Activated T-cell treated with anti-CD3 and anti-CD28 coated beads, Interleukin-2, amount 50 U/mL, for 24 hours (primary cell): ENCODE measurements around the gene DNAJB5.

Source experiments
- DNase-seq: peaks from one replicate; pipeline ENCODE4 v3.0.0-alpha.2; 2020
- H3K27ac Mint-ChIP-seq: 2 replicates; pipeline ENCODE4 v1.8.0; 2020; ENCODE audit warnings: mild to moderate bottlenecking, mixed read lengths
- H3K27me3 Mint-ChIP-seq: 2 replicates; pipeline ENCODE4 v1.8.0; 2020; ENCODE audit warnings: mixed read lengths
- H3K36me3 Mint-ChIP-seq: 2 replicates; pipeline ENCODE4 v1.8.0; 2020; ENCODE audit warnings: low read depth, mixed read lengths
- H3K4me1 Mint-ChIP-seq: 2 replicates; pipeline ENCODE4 v1.8.0; 2020; ENCODE audit warnings: low read depth, mixed read lengths
- H3K4me3 Mint-ChIP-seq: 2 replicates; pipeline ENCODE4 v1.8.0; 2020; ENCODE audit warnings: mild to moderate bottlenecking, moderate library complexity, mixed read lengths
- H3K9me3 Mint-ChIP-seq: 2 replicates; pipeline ENCODE4 v1.8.0; 2020; ENCODE audit warnings: mixed read lengths

DNAJB5 gene

DNA sequence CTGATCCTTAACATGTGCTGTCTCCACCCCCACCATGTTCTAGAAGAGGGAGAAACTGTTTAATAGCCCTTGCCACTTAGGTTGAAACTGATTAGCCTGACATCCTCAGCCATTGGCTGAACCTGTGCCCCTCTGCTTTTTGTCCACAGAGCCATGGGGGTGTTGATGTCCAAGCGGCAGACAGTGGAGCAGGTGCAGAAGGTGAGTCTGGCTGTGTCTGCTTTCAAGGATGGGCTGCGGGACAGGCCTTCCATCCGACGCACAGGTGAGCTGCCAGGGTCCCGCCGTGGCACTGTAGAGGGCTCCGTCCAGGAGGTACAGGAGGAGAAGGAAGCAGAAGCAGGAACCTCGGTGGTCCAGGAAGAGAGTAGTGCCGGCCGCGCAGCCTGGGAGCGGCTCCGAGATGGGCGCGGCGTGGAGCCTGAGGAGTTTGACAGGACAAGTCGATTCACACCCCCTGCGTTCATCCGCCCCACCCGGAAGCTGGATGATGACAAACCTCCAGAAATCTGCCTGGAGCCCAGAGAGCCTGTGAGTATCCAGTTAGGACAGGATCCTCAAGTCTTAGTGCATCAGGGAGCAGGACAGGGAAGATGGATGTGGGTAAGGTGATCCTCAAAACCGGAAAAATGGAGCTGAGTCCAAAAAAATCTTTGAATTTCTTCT lies 18.3 kb upstream of the DNAJB5 start:
- Mint-ChIP-seq H3K27ac (no peak overlapping the region), H3K9me3 (no peaks in the 10 kb centered on the region), H3K27me3 (peaks cover 22% of the 10 kb centered on the region), H3K36me3 (no peaks in the 10 kb centered on the region), H3K4me3 (no peak overlapping the region), H3K4me1 (no peaks in the 10 kb centered on the region)
- DNase-seq = no peak

DNA sequence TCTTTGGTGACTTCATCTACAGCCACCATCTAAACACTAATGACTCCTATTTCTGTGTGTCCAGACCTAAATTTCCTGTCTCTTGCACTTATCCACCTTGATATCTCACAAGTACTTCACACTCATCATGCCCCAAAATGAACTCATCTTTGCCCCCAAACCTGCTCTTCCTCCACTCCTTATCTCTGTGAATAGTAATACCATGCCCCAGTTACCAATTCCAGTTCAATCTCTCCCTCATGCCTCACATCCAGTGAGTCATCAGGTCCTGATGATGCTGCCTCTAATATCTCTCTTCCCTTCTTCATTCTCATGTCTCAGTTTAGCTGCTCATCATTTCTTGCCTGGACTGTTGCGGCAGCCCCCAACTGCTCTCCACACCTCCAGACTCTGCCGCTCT lies 14.9 kb upstream of the DNAJB5 start:
- H3K27me3 Mint-ChIP-seq = peaks cover 1% of the 10 kb centered on the region
- H3K27ac Mint-ChIP-seq = no peak overlapping the region
- no peaks in the 10 kb centered on the region for H3K9me3 Mint-ChIP-seq
- H3K4me1 Mint-ChIP-seq = no peaks in the 10 kb centered on the region
- H3K4me3 Mint-ChIP-seq = no peak overlapping the region
- H3K36me3 Mint-ChIP-seq = no peaks in the 10 kb centered on the region
- DNase-seq = no peak

DNA sequence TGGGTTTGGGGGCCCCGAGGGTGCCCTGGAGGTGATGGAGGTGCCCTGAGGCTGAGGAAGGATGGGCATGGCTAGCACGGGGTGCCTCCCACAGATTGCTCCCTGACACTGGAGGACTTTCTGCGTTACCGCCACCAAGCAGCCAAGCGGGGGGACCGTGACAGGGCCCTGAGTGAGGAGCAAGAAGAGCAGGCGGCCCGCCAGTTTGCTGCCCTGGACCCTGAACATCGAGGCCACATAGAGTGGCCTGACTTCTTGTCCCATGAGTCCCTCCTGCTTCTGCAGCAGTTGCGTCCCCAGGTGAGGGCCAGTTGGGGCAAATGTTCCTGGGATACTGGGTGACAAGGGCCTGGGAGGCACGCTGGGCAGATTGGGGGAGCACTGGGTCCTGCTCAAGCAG lies 13.1 kb upstream of the DNAJB5 start:
- H3K27me3 Mint-ChIP-seq = no peaks in the 10 kb centered on the region
- H3K27ac Mint-ChIP-seq = no peak overlapping the region
- no peaks in the 10 kb centered on the region for H3K4me1 Mint-ChIP-seq
- H3K4me3 Mint-ChIP-seq = no peak overlapping the region
- no peaks in the 10 kb centered on the region for H3K36me3 Mint-ChIP-seq
- H3K9me3 Mint-ChIP-seq = no peaks in the 10 kb centered on the region
- DNase-seq = no peak

DNA sequence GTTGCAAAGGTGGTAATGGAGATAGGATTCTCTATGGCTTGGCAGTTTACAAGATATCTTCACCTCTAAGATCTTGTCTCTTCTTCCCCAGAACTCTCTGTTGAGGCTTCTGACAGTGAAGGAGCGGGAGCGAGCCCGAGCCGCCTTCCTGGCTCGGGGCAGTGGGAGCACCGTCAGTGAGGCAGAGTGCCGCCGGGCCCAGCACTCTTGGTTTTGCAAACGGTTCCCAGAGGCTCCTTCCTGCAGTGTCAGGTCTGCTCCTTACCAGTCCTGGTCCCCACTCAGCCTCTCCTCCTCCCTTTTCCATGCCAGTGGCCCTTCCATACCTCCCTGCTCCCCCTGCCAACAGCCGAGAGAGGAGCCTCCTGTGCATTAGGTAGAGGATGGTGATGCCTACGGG lies 12.6 kb upstream of the DNAJB5 start:
- H3K9me3 Mint-ChIP-seq = no peaks in the 10 kb centered on the region
- DNase-seq = no peak
- H3K27ac Mint-ChIP-seq = no peak overlapping the region
- H3K4me1 Mint-ChIP-seq = no peaks in the 10 kb centered on the region
- no peak overlapping the region for H3K4me3 Mint-ChIP-seq
- H3K36me3 Mint-ChIP-seq = no peaks in the 10 kb centered on the region
- no peaks in the 10 kb centered on the region for H3K27me3 Mint-ChIP-seq

DNA sequence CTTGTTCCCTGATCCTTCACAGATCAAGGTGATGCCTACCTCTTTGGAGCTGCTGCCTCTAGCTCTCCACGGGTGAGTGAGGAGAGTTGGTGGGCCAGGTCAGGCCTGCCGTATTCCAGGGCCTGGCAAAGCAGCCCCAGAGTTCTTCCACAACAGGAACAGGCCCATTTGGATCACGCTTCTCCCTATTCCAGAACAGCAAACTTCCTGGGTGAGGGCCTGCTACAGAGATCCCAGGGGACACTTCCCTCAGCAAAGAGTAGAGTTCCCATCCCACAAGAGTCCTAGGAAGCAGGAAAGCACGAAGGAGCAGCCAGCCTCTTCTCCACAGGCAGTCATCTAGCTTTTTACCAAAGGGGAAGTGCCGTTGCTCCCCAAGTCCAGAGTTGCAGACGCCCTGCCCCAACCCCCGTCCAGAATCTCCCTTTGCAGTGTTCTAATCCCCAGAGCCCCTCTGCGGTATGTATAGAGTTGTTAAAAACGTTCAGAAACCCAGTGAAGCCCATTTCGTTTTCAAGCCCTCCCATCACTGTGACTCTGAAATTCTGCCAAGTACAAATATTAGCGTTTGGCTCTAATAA lies 9.3 kb upstream of the DNAJB5 start:
- Mint-ChIP-seq H3K4me1 (peaks cover 29% of the 10 kb centered on the region), H3K36me3 (no peaks in the 10 kb centered on the region), H3K9me3 (no peaks in the 10 kb centered on the region), H3K27me3 (no peaks in the 10 kb centered on the region), H3K4me3 (no peak overlapping the region), H3K27ac (no peak overlapping the region)
- DNase-seq = no peak

DNA sequence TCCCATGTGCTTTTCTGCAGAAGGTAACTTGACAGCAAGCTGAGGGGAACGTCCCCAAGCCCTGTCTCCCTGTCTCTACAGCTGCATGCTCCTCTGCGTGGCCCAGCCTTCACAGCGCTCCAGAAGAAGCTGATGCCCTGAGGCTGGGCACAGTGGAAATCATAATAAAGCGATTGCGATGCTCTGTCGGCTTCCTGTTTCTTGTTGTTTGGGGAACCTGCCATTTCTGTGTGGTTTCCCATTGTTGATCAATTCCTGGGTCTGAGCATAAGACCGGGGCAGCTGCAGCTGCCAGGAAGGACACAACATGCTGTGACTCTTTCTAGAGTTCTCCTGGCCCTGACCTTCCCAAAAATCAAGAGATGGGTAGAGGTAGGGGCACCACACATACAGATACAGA lies 7.2 kb upstream of the DNAJB5 start:
- H3K9me3 Mint-ChIP-seq = no peaks in the 10 kb centered on the region
- DNase-seq = no peak
- no peaks in the 10 kb centered on the region for H3K27me3 Mint-ChIP-seq
- peaks cover 47% of the 10 kb centered on the region for H3K4me1 Mint-ChIP-seq
- no peak overlapping the region for H3K4me3 Mint-ChIP-seq
- H3K27ac Mint-ChIP-seq = no peak overlapping the region
- H3K36me3 Mint-ChIP-seq = no peaks in the 10 kb centered on the region

DNA sequence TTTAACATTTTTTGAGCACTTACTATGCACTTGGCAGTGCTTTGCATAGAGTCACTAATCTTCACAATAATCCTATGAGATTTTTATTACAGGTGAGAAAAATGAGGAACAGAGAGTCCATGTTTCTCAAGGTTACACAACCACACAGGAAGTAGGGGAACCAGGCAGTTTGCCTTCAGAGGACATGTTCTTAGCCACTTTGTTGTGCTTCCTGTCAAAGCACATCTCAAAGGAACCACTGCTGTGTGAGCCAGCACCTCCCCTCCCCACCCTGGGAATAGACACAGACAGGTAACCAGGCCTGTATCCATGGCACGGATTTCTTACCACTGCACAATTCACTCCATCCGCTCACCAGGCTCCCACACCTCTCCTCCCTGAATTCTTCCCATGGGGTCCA lies 6.3 kb upstream of the DNAJB5 start:
- Mint-ChIP-seq H3K4me1 (peaks cover 54% of the 10 kb centered on the region), H3K27ac (peak overlapping the region; percentile 17), H3K27me3 (no peaks in the 10 kb centered on the region), H3K4me3 (no peak overlapping the region), H3K9me3 (no peaks in the 10 kb centered on the region), H3K36me3 (no peaks in the 10 kb centered on the region)
- no peak for DNase-seq

DNA sequence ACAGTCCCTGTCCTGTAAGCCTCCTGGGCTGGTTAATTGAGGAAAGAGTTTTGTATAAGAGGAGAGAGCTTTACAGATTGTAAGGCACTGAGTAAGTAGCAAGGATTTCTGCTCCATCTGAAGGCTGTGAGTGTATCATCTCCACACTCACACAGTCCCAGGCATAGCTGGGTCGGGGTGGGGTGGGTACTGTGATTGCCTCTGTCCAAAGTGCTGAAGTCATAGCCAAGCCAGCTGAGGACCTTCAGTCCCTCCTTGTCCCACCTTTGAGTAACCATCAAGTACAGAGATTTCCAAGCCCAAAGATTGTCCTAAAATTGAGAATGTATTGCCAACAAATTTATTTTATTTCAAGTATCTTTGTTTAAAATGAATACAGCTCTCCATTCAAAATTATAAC lies 5.5 kb upstream of the DNAJB5 start:
- H3K36me3 Mint-ChIP-seq = no peaks in the 10 kb centered on the region
- H3K4me1 Mint-ChIP-seq = peaks cover 61% of the 10 kb centered on the region
- H3K9me3 Mint-ChIP-seq = no peaks in the 10 kb centered on the region
- no peaks in the 10 kb centered on the region for H3K27me3 Mint-ChIP-seq
- H3K27ac Mint-ChIP-seq = no peak overlapping the region
- DNase-seq = no peak
- no peak overlapping the region for H3K4me3 Mint-ChIP-seq

DNA sequence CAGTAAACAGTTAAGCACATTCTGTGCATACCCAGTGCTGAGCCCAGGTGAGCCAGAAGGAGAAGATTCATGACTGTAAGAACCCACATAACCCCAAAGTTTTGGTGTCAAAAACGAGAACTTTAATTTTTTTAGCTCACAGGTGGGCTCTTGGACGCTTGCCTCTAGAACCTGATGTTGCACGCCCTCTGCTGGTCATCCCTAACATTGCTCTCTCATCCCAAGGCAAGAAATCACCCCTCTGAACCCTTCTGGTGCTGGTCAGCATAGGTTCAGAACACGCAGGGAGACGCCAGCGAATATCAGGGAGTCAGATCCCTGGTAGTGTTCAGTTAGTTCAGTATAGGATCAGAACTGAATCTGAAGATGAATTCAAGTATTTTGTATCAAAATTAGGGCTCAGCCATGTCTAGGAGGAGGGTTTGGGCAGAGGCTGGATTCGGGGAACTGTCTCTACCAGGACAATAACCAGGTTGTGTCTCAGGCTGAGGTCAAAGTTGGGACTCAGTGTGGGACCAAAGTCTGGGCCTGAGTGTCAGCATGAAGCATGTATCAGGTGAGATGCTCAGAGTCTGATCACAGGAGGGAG lies 4.1 kb upstream of the DNAJB5 start:
- Mint-ChIP-seq H3K27me3 (no peaks in the 10 kb centered on the region), H3K9me3 (no peaks in the 10 kb centered on the region), H3K4me3 (no peak overlapping the region), H3K27ac (peak overlapping the region; percentile 26), H3K36me3 (no peaks in the 10 kb centered on the region), H3K4me1 (peaks cover 69% of the 10 kb centered on the region)
- DNase-seq = peak; percentile 66

DNA sequence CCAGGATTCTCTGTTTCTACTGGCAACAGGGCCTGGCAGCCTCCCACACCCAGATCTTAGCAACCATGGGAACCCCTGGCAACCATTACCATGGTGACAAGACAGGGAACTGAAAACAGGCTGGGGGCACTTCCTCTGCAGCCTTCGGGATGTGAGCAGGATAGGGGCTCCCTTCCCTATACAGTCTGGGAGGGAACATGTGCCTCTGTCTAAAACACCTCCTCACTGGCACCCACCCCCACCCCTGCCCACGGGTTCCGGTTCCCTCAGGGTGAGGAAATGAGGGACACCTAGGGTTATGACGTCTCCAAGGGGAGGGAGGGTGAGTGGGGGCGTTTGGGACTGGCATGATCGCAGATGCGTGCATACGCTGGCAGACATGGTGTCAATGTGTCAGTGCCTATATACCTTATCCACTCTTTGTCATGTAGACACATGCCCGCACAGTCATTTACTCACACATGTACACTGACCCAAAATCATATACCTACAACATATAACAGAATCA lies 3.0 kb upstream of the DNAJB5 start:
- Mint-ChIP-seq H3K27me3 (no peaks in the 10 kb centered on the region), H3K27ac (peak overlapping the region; percentile 34), H3K36me3 (no peaks in the 10 kb centered on the region), H3K4me3 (no peak overlapping the region), H3K9me3 (no peaks in the 10 kb centered on the region), H3K4me1 (peaks cover 78% of the 10 kb centered on the region)
- DNase-seq = peak; percentile 64

DNA sequence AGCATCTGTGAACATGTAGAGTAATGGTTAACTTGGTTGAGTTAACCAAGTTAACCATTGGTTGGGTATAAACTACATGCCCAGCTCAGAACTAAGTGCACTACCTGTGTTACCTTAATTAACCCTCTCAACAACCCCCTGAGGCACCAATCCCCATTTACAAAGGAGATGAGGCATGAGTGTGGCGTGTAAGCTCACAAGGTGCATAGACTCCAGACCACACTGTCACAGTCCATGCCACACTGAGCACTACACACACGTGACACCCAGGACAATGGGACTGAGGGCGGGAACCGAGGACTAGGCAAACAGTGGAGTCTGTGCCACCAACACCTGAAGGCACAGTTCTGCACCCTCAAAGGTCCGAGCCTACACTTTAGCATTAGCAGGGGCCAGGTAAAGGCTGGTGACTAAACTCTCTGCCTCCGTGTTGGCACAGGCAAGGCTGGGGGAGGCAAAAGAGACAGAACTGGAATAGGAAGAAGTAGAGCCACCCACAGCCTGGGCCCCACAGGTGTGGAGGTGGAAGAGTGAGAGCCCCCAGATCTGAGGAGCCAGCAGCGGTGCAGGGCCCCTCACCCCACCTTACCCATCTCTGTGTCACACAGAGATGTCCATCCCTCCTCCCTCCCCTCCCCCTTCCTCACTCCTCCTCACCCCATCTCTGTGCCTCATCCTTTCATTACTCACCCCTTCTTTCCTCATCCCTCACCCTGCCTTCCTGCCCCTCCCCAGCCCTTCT lies 2.2 kb upstream of the DNAJB5 start:
- Mint-ChIP-seq H3K9me3 (no peaks in the 10 kb centered on the region), H3K36me3 (no peaks in the 10 kb centered on the region), H3K27ac (peak overlapping the region; percentile 34), H3K4me3 (no peak overlapping the region), H3K4me1 (peaks cover 84% of the 10 kb centered on the region), H3K27me3 (no peaks in the 10 kb centered on the region)
- no peak for DNase-seq

DNA sequence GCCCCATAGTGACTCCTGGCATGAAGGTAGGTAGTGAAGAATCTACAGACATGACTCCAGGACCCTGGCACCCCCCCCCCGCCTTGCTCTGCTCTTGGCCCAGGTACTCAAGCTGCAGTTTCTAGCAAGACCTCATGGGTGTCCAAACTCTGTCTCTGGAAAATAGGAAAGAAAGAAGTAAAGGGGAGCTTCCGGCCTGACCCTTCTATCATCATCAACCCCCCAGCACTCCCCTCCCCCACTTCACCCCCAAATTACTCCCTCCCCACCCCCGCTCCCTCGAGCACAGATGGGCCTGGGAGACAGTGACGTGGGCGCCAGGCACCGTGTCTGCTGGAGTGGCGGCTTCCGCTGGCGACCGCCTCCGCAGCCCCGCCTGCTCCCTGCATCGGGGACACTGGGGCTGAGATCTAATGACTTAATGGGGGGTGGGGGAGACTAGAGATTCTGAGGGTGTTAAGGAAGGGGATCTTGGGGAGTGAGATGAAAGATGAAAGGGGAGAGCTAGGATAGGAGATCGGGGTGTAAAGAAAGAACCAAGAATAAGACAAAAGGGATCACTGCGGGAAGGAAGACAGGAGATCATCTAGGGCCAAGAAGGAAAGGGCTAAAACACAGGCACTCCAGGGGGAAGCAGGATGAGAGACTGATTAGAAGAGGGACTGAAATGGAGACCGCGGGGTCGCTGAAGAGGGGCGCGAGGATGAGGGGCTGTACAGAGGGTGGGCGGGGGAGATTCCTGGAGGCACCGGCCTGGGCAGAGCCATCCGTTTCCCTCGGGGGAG lies 1.1 kb upstream of the DNAJB5 start:
- Mint-ChIP-seq H3K27me3 (no peaks in the 10 kb centered on the region), H3K27ac (peak overlapping the region; percentile 98), H3K36me3 (no peaks in the 10 kb centered on the region), H3K4me1 (peaks cover 84% of the 10 kb centered on the region), H3K4me3 (peak overlapping the region; percentile 85), H3K9me3 (no peaks in the 10 kb centered on the region)
- peak; percentile 58 for DNase-seq

DNA sequence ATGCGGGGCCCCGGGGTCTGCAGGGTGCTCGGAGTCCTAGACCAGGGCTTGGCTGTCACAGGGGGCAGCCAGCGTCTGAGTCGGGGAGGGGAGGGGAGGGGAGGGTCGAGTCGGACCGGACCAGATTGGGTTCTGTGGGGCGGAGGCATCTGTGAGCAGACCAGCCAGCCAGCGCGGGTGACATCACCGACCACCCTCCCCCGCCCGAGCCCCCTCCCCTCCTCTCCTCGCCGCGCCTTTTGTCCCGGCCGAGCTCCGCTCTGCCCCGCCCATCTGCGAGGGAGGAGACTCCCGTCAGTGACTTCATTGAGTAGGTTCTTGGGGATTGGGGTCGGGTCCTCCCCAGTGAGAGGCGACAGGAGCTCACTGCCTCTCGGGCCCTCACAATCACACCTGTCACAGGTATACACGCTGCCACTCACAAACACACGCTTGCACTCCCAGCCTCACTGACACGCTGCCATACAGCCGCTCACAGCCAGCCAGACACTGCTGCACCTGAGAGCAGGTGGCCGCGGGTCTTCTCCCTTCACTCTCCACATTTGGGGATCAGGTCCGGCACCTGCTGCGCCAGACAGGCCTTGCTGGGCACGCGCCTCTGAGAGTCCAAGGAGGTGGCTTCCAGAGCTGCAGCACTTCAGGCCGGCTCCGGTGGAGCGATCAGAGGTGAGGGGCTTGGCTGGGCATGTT lies 546 bp downstream of the DNAJB5 start:
- Mint-ChIP-seq H3K27ac (peak overlapping the region; percentile 64), H3K4me1 (peaks cover 79% of the 10 kb centered on the region), H3K27me3 (no peaks in the 10 kb centered on the region), H3K4me3 (peak overlapping the region; percentile 85), H3K9me3 (no peaks in the 10 kb centered on the region), H3K36me3 (no peaks in the 10 kb centered on the region)
- peak; percentile 61 for DNase-seq
